Thoracic aorta (tissue), 2 donors: ENCODE measurements around the gene ZNF12. TPM values are rescaled to one million over a fixed set of nuclear protein-coding genes. Genes with fewer than 3 reads are reported as not detected.
"Not testable (repeated sequence)": the region's sequence is repeated elsewhere in the genome, so short reads cannot be mapped to it uniquely, and the experiment has no call there.

Source experiments
- ATAC-seq: fragments of 150-250 bp; one replicate; pipeline ENCODE4 v1.8.0; 2017; ENCODE audit warnings: low read depth; ENCODE audit not compliant: insufficient number of reproducible peaks, low FRiP score
- DNase-seq: peaks from one replicate; pipeline ENCODE4 v3.0.0-alpha.2; 2020; ENCODE audit warnings: low spot score
- H3K27ac ChIP-seq, 2 donors: fragments of 200-600 bp; sonication (generic); 1 replicate in 1 of 2; 2 replicates in 1 of 2; pipeline ENCODE4 v1.5.1; 2016; ENCODE audit warnings: mild to moderate bottlenecking in 2 of 2, moderate library complexity in 2 of 2
- H3K27me3 ChIP-seq: fragments of 200-600 bp; sonication (generic); replicated peaks from 2 replicates; pipeline ENCODE4 v1.6.0; 2016; ENCODE audit warnings: mild to moderate bottlenecking; ENCODE audit not compliant: insufficient read depth
- H3K36me3 ChIP-seq: fragments of 200-600 bp; sonication (generic); one replicate; pipeline ENCODE4 v1.5.1; 2016
- H3K4me1 ChIP-seq, 2 donors: fragments of 200-600 bp; sonication (generic); 1 replicate in 1 of 2; 2 replicates in 1 of 2; pipeline versions ENCODE4 v1.5.1 to v1.6.0; 2016; ENCODE audit warnings: low read depth in 2 of 2, mild to moderate bottlenecking in 1 of 2; ENCODE audit not compliant: control insufficient read depth in 1 of 2
- H3K4me3 ChIP-seq: fragments of 200-600 bp; sonication (generic); 2 replicates; pipeline ENCODE4 v1.5.1; 2016; ENCODE audit warnings: mild to moderate bottlenecking
- H3K9me3 ChIP-seq: fragments of 200-600 bp; sonication (generic); 2 replicates; pipeline ENCODE4 v1.5.1; 2016
- total RNA-seq, 2 donors: library from RNA; depleted of rRNA; stranded (reverse); fragments of >200 nt; gene quantifications; one replicate each; pipeline versions ENCODE4 v1.1.0 to v1.2.3, GENCODE V29; 2016
- TF ChIP-seq, protein P1 (sequence below): fragments of 200-600 bp; sonication (generic); IDR thresholded peaks from one replicate; pipeline ENCODE4 v1.5.1; 2019; ENCODE audit warnings: antibody characterized with exemption

The ZNF12 gene
- total RNA-seq = 10 to 100 TPM; 18.5 to 34.2 TPM

GRCh38 chr7:6706666-6707407 is at the start of gene ZNF12:
Gene ZNF12, minus strand, starts transcription at chr7:6706947. Its CDS starts 1,774 bp downstream, at chr7:6705173.
- H3K27me3 ChIP-seq = no peaks in the 10 kb centered on the region
- peaks cover 23 to 35% of the 10 kb centered on the region in 2 donors for H3K4me1 ChIP-seq
- DNase-seq (peak; percentile 90), ATAC-seq (peak; percentile 93)
- no peaks in the 10 kb centered on the region for H3K9me3 ChIP-seq
- H3K36me3 ChIP-seq = peaks cover 18% of the 10 kb centered on the region
- peak within 1 kb of the TSS; percentile 96 for H3K4me3 ChIP-seq
- H3K27ac ChIP-seq = peak within 1 kb of the TSS; percentile 77 to 85
- TF ChIP-seq, protein P1, sequence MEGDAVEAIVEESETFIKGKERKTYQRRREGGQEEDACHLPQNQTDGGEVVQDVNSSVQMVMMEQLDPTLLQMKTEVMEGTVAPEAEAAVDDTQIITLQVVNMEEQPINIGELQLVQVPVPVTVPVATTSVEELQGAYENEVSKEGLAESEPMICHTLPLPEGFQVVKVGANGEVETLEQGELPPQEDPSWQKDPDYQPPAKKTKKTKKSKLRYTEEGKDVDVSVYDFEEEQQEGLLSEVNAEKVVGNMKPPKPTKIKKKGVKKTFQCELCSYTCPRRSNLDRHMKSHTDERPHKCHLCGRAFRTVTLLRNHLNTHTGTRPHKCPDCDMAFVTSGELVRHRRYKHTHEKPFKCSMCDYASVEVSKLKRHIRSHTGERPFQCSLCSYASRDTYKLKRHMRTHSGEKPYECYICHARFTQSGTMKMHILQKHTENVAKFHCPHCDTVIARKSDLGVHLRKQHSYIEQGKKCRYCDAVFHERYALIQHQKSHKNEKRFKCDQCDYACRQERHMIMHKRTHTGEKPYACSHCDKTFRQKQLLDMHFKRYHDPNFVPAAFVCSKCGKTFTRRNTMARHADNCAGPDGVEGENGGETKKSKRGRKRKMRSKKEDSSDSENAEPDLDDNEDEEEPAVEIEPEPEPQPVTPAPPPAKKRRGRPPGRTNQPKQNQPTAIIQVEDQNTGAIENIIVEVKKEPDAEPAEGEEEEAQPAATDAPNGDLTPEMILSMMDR = no peak

DNA sequence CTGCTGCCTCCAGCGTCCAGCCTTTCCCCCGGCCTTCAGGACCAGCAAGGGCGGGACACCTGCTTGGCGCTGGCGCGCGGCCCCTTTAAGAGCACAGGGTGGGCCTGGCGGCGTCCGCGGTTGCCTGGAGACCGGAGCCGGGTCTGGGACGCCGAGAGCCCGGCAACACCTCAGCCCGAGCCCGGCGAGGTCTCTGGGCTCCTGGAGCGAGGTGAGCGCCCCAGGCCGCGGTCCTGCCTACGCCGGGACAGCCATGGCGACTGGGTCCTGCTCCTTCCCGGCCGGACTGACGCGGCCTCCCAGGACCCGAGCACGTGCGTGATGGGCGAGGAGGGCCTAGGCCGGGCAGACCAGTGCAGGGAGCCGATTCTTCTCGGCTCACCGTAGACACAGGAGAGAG is 47.2 kb upstream of the ZNF12 start, which contains the start of gene RSPH10B2:
RSPH10B2 (plus strand) TSS at position 140 of the 400 bp plus-strand sequence. CDS start 3,575 bp downstream, outside the sequence.
- not testable (repeated sequence) for H3K4me1 ChIP-seq, ATAC-seq, H3K27ac ChIP-seq, DNase-seq, H3K36me3 ChIP-seq, H3K9me3 ChIP-seq, H3K27me3 ChIP-seq
- peak within 1 kb of the TSS; percentile 42 for H3K4me3 ChIP-seq

DNA sequence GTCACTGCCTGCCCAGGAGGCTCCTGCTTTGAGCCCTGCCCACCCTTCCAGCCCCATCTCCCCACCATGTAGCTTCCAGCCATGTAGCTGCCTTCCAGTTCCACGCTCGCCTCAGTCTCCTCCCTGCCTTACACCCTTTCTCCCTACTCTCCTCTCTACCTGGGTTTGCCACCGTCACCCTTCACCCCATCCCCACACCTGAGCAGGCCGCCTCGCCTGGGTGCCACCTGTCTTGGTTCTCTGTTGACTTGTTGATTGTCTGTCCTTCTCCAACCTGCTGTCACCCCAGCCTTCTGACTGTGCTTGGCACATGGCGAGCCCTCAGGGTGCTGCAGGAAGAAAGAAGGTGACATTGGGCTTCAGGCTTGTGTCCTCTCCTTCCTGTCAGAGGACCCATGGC is 43.4 kb upstream of the ZNF12 start:
- not testable (repeated sequence) for H3K36me3 ChIP-seq, H3K27ac ChIP-seq, H3K4me3 ChIP-seq, DNase-seq, H3K9me3 ChIP-seq, ATAC-seq, H3K27me3 ChIP-seq, H3K4me1 ChIP-seq

DNA sequence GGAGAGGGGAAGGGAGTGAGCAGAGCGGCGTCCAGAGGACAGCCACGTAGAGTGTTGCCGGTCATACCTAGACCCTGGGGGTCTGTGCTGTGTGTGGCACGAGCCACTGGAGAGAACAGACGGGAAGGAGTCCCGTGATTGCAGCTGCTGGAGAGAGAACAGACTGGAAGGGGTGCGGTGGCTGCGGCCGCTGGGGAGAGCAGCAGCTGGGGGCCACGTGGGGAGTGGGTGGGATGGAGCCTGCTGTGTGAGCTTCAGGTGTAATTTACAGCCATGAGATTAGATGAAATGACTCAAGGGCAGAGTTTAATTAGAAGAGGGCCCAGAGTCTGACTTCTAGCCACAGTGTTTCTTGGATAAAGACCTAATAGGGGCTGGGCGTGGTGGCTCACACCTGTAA is 42.6 kb upstream of the ZNF12 start:
- H3K4me1 ChIP-seq, H3K9me3 ChIP-seq, H3K36me3 ChIP-seq, H3K27me3 ChIP-seq, ATAC-seq, DNase-seq, H3K4me3 ChIP-seq, H3K27ac ChIP-seq: not testable (repeated sequence)

GRCh38 chr7:6744410-6745100 is 37.8 kb upstream of the ZNF12 start:
- not testable (repeated sequence) for H3K9me3 ChIP-seq, H3K27me3 ChIP-seq, H3K4me1 ChIP-seq, H3K36me3 ChIP-seq, H3K27ac ChIP-seq, DNase-seq, ATAC-seq, H3K4me3 ChIP-seq

DNA sequence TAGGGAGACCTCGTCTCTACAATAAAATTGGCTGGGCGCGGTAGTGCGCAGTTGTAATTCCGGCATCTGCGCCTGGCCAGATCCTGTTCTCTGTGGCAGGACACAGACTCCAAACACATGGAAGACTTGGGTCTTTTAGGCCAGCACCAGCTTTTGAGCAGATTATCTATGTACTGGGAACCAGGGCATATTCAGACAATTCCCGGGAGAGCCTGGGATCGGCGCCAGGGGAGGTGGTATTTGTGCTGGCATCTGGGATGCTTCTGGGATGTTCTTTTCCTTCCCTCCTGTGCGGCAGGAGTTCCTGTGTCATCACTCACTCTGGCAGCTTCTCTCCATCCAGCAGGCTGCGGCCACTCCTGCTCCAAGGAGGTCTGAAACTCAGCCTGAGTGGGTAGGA is 31.7 kb upstream of the ZNF12 start:
- H3K4me3 ChIP-seq, DNase-seq, ATAC-seq, H3K4me1 ChIP-seq, H3K27me3 ChIP-seq, H3K9me3 ChIP-seq, H3K27ac ChIP-seq: not testable (repeated sequence)
- H3K36me3 ChIP-seq = peaks cover 37% of the 10 kb centered on the region

DNA sequence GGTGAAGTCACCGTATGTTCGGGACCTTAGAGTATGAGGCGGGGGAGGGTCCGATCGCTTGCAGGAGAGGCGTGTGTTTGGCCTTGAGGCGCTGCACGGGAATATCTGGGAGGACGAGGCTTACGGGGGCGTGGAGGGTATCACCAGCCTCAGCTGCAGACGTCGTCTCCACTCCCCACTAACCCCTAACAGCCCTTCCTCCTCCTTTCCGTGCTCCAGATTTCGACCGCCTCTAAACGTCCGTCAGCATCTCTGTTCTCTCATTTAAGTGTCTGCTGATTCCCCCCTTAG is 23.5 kb upstream of the ZNF12 start:
- Histone ChIP-seq H3K27ac (peak overlapping the region; percentile 65 to 72), H3K9me3 (no peaks in the 10 kb centered on the region), H3K4me1 (peaks cover 3 to 13% of the 10 kb centered on the region in 2 donors), H3K36me3 (peaks cover 15% of the 10 kb centered on the region), H3K27me3 (no peaks in the 10 kb centered on the region), H3K4me3 (peak overlapping the region; percentile 86)
- no peak for ATAC-seq
- DNase-seq = no peak
- TF ChIP-seq, protein P1 = no peak
